ENCODE data around the gene ASCC3.

- TF ChIP-seq, protein P1, sequence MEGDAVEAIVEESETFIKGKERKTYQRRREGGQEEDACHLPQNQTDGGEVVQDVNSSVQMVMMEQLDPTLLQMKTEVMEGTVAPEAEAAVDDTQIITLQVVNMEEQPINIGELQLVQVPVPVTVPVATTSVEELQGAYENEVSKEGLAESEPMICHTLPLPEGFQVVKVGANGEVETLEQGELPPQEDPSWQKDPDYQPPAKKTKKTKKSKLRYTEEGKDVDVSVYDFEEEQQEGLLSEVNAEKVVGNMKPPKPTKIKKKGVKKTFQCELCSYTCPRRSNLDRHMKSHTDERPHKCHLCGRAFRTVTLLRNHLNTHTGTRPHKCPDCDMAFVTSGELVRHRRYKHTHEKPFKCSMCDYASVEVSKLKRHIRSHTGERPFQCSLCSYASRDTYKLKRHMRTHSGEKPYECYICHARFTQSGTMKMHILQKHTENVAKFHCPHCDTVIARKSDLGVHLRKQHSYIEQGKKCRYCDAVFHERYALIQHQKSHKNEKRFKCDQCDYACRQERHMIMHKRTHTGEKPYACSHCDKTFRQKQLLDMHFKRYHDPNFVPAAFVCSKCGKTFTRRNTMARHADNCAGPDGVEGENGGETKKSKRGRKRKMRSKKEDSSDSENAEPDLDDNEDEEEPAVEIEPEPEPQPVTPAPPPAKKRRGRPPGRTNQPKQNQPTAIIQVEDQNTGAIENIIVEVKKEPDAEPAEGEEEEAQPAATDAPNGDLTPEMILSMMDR (IDR thresholded peaks at IDR 0.05) = no peak
- TF ChIP-seq POLR2A (IDR thresholded peaks at IDR 0.05) = no peak
Observed at GRCh38 chr6:100790084-100790483, 91.0 kb downstream of the ASCC3 start.

All from lower leg skin (tissue), 3 donors.